GM21717 (cell line): Measurements from ENCODE around the gene RNGTT.
A peak's percentile ranks its signal among the peaks of the same experiment; 100 is the strongest.
"Not testable (repeated sequence)": the region's sequence is repeated elsewhere in the genome, so short reads cannot be mapped to it uniquely, and the experiment has no call there.

Experiments used
- ATAC-seq: cut with Tn5 transposase; IDR thresholded peaks from one replicate; pipeline ENCODE4 v1.9.1; 2021; ENCODE audit warnings: mild to moderate bottlenecking, moderate library complexity; ENCODE audit not compliant: unreplicated experiment

The RNGTT gene

GRCh38 chr6:88825856-88826255, 137.6 kb downstream of the RNGTT start:
- ATAC-seq = no peak

- ATAC-seq = no peak
Measured at GRCh38 chr6:88823998-88824397, 139.4 kb downstream of the RNGTT start.

GRCh38 chr6:88815491-88815890, 147.9 kb downstream of the RNGTT start:
- no peak for ATAC-seq

GRCh38 chr6:88814909-88815308, 148.5 kb downstream of the RNGTT start:
- ATAC-seq = no peak

GRCh38 chr6:88813045-88813444, 150.4 kb downstream of the RNGTT start:
- ATAC-seq = no peak

- no peak for ATAC-seq
Measured at GRCh38 chr6:88810701-88811100, 152.7 kb downstream of the RNGTT start.

GRCh38 chr6:88810089-88810488, 153.3 kb downstream of the RNGTT start:
- no peak for ATAC-seq

- no peak for ATAC-seq
Measured at GRCh38 chr6:88808381-88808780, 155.0 kb downstream of the RNGTT start.

GRCh38 chr6:88807622-88808021, 155.8 kb downstream of the RNGTT start:
- no peak for ATAC-seq

GRCh38 chr6:88806728-88807127, 156.7 kb downstream of the RNGTT start:
- no peak for ATAC-seq

- no peak for ATAC-seq
Measured at GRCh38 chr6:88804701-88805100, 158.7 kb downstream of the RNGTT start.

GRCh38 chr6:88785478-88785877, 177.9 kb downstream of the RNGTT start:
- no peak for ATAC-seq

GRCh38 chr6:88780714-88781389, 182.6 kb downstream of the RNGTT start:
- ATAC-seq = no peak

- no peak for ATAC-seq
Measured at GRCh38 chr6:88775866-88776571, 187.4 kb downstream of the RNGTT start.

GRCh38 chr6:88768114-88768513, 195.3 kb downstream of the RNGTT start:
- ATAC-seq = not testable (repeated sequence)

GRCh38 chr6:88764081-88764480, 199.3 kb downstream of the RNGTT start:
- ATAC-seq = no peak

- no peak for ATAC-seq
Measured at GRCh38 chr6:88763160-88763559, 200.3 kb downstream of the RNGTT start.

- peak; percentile 63 for ATAC-seq
Measured at GRCh38 chr6:88761237-88762031, 202.0 kb downstream of the RNGTT start.

- ATAC-seq = no peak
Measured at GRCh38 chr6:88760091-88760490, 203.3 kb downstream of the RNGTT start.

- ATAC-seq = no peak
Measured at GRCh38 chr6:88750936-88751335, 212.5 kb downstream of the RNGTT start.

GRCh38 chr6:88749849-88750248, 213.6 kb downstream of the RNGTT start:
- ATAC-seq = no peak

GRCh38 chr6:88748141-88748540, 215.3 kb downstream of the RNGTT start:
- no peak for ATAC-seq
